Smooth muscle cell (in vitro differentiated cells): ENCODE results near the gene TRIM64. TPM values are rescaled to one million over a fixed set of nuclear protein-coding genes. Genes with fewer than 3 reads are reported as not detected.
"Not testable (repeated sequence)": the region's sequence is repeated elsewhere in the genome, so short reads cannot be mapped to it uniquely, and the experiment has no call there.

Source experiments
- DNase-seq: peaks from one replicate; lab custom pipeline; 2025; ENCODE audit not compliant: unreplicated experiment; lab: John Stamatoyannopoulos, UW
- H2AFZ ChIP-seq: fragments of 200-600 bp; sonication (generic); 2 replicates; pipeline ENCODE4 v1.6.0; 2016; ENCODE audit warnings: antibody characterized with exemption, low read depth, mild to moderate bottlenecking
- H3F3A ChIP-seq: fragments of 200-600 bp; sonication (generic); 2 replicates; pipeline ENCODE4 v1.6.0; 2017; ENCODE audit warnings: antibody characterized with exemption, low read depth
- H3K27ac ChIP-seq: fragments of 200-600 bp; sonication (generic); 2 replicates; pipeline ENCODE4 v1.5.1; 2016; ENCODE audit warnings: low read depth, mild to moderate bottlenecking
- H3K27me3 ChIP-seq: fragments of 200-600 bp; sonication (generic); 2 replicates; pipeline ENCODE4 v1.6.1; 2016; ENCODE audit warnings: low read depth, mild to moderate bottlenecking
- H3K36me3 ChIP-seq: fragments of 200-600 bp; sonication (generic); 2 replicates; pipeline ENCODE4 v1.5.1; 2016; ENCODE audit warnings: low read depth
- H3K4me1 ChIP-seq: fragments of 200-600 bp; sonication (generic); 2 replicates; pipeline ENCODE4 v1.5.1; 2016; ENCODE audit warnings: low read depth
- H3K4me2 ChIP-seq: fragments of 200-600 bp; sonication (generic); 2 replicates; pipeline ENCODE4 v1.6.0; 2016; ENCODE audit warnings: mild to moderate bottlenecking
- H3K4me3 ChIP-seq: fragments of 200-600 bp; sonication (generic); 2 replicates; pipeline ENCODE4 v1.5.1; 2016; ENCODE audit warnings: mild to moderate bottlenecking
- H3K79me2 ChIP-seq: fragments of 200-600 bp; sonication (generic); 2 replicates; pipeline ENCODE4 v1.6.0; 2016; ENCODE audit warnings: low read depth, mild to moderate bottlenecking
- H3K9ac ChIP-seq: fragments of 200-600 bp; sonication (generic); 2 replicates; pipeline ENCODE4 v1.6.0; 2016; ENCODE audit warnings: low read depth
- H3K9me3 ChIP-seq: fragments of 200-600 bp; sonication (generic); replicated peaks from 2 replicates; pipeline ENCODE4 v1.5.1; 2016; ENCODE audit warnings: low read depth
- H4K20me1 ChIP-seq: fragments of 200-600 bp; sonication (generic); 2 replicates; pipeline ENCODE4 v1.6.0; 2016; ENCODE audit warnings: low read depth
- WGBS: methylation state at CpG from one replicate; pipeline ENCODE4 v1.1.7; 2016; ENCODE audit warnings: low lambda C conversion rate; 5-methylcytosine and 5-hydroxymethylcytosine counted together
- polyA plus RNA-seq: library from polyadenylated mRNA; unstranded; fragments of >200 nt; fragmentation: Nextera tagmentation; extraction: Ambion mirVana; gene quantifications from 2 replicates; pipeline ENCODE4 v1.2.1, GENCODE V29; 2016
- small RNA-seq: library from RNA; depleted of rRNA; stranded (forward); fragments of <200 nt; gene quantifications from one replicate; pipeline ENCODE3, GENCODE V24; 2014
- total RNA-seq: library from RNA; depleted of rRNA; stranded (reverse); fragments of >200 nt; gene quantifications from 2 replicates; pipeline ENCODE4 v1.2.3, GENCODE V29; 2014
- TF ChIP-seq, protein P1 (sequence below): fragments of 200-600 bp; sonication (generic); IDR thresholded peaks from 2 replicates; pipeline ENCODE4 v1.5.1; 2017; ENCODE audit warnings: borderline replicate concordance, mild to moderate bottlenecking, antibody characterized with exemption; ENCODE audit not compliant: insufficient read depth, poor library complexity, severe bottlenecking

The TRIM64 gene, protein sequence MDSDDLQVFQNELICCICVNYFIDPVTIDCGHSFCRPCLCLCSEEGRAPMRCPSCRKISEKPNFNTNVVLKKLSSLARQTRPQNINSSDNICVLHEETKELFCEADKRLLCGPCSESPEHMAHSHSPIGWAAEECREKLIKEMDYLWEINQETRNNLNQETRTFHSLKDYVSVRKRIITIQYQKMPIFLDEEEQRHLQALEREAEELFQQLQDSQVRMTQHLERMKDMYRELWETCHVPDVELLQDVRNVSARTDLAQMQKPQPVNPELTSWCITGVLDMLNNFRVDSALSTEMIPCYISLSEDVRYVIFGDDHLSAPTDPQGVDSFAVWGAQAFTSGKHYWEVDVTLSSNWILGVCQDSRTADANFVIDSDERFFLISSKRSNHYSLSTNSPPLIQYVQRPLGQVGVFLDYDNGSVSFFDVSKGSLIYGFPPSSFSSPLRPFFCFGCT
- total RNA-seq (not detected in 2 replicates), polyA plus RNA-seq (not detected in 2 replicates)

DNA sequence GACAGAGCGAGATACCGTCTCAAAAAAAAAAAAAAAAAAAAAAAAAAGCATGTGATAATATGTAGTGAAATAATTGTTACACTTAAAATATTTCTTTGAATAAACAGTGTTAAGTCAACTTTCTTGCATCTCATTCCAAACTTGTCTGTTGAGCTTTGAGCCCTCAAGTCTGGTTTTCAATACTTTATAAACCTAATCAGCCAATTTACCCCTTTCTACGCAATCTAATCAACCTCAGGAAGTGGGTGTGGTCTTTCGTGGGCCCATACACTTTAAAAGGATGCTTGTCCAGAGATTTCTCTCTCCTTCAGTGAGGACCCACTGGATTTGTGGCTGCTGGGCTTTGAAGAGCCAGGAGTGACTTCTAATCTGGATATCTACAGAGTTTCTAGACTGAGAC lies at the start of gene TRIM64:
Gene TRIM64 (plus strand): TSS at position 301 of the 400 bp plus-strand sequence. CDS start 2,467 bp downstream, outside the sequence.
- not testable (repeated sequence) for H3K9ac ChIP-seq, DNase-seq, H3K27me3 ChIP-seq, H3K9me3 ChIP-seq, H3K4me1 ChIP-seq, H3K4me3 ChIP-seq, H4K20me1 ChIP-seq, H3K27ac ChIP-seq, H3K4me2 ChIP-seq, H3K79me2 ChIP-seq, H3F3A ChIP-seq, H3K36me3 ChIP-seq, H2AFZ ChIP-seq
- WGBS: no CpG with 5 or more reads among the region's 4 CpGs

DNA sequence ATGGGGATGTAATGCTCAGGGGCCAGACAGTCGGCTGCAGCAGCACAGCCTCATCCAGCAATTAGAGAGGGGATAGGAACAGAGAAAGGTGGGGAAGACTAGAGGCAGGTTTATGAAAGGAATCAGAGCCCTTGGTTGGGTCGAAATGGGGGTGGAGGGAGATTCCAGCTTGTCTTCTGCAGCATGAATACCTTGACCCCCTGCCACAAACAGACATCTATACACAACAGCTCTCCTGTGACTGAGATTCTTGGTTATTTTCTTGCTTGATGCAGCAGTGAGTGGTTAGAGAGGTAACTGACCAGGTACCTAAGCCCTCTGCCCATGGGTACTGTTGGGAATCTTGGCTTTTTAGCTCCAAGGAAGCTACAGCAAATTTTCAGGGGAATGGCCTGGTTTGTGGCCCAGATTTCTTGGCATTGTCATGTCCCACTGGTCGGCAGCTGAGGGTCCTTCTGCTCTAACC lies 43.6 kb upstream of the TRIM64 start, which contains the start of gene TRIM49D1:
Gene TRIM49D1 (minus strand): TSS at position 51 of the 466 bp plus-strand sequence. CDS start 4,535 bp downstream, outside the sequence.
- H3K9me3 ChIP-seq: no peaks in the 10 kb centered on the region
- DNase-seq: no peak
- no peak within 1 kb of the TSS for H3K9ac ChIP-seq
- H3F3A ChIP-seq: no peaks in the 10 kb centered on the region
- no peaks in the 10 kb centered on the region for H3K79me2 ChIP-seq
- H3K4me2 ChIP-seq: no peak within 1 kb of the TSS
- TF ChIP-seq, protein P1, sequence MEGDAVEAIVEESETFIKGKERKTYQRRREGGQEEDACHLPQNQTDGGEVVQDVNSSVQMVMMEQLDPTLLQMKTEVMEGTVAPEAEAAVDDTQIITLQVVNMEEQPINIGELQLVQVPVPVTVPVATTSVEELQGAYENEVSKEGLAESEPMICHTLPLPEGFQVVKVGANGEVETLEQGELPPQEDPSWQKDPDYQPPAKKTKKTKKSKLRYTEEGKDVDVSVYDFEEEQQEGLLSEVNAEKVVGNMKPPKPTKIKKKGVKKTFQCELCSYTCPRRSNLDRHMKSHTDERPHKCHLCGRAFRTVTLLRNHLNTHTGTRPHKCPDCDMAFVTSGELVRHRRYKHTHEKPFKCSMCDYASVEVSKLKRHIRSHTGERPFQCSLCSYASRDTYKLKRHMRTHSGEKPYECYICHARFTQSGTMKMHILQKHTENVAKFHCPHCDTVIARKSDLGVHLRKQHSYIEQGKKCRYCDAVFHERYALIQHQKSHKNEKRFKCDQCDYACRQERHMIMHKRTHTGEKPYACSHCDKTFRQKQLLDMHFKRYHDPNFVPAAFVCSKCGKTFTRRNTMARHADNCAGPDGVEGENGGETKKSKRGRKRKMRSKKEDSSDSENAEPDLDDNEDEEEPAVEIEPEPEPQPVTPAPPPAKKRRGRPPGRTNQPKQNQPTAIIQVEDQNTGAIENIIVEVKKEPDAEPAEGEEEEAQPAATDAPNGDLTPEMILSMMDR: no peak
- H3K27ac ChIP-seq: no peak within 1 kb of the TSS
- H3K36me3 ChIP-seq: no peaks in the 10 kb centered on the region
- H3K27me3 ChIP-seq: no peaks in the 10 kb centered on the region
- 85% methylated on average over 3 of the region's 3 CpGs for WGBS
- no peaks in the 10 kb centered on the region for H3K4me1 ChIP-seq
- H4K20me1 ChIP-seq: no peaks in the 10 kb centered on the region
- no peak within 1 kb of the TSS for H3K4me3 ChIP-seq
- no peak within 1 kb of the TSS for H2AFZ ChIP-seq

DNA sequence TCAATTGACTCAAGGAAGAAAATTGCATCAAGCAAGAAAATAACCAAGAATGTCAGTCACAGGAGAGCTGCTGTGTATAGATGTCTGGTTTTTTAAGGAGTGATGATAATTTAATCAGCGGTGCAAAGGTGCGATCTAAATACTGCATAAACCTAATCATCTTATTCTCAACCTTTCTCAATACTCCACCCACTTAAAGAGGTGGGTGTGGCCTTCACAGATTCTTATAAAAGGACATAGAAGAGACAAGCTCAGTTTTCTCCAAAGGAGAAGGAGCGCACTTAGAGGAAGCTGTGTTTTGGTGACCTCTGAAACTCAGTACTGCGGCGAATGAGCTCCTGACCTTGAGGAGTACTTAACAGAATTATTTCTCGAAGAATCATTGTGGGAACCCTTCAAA lies 42.1 kb upstream of the TRIM64 start, which contains the start of gene TRIM49D2:
Gene TRIM49D2 (plus strand): TSS at position 301 of the 400 bp plus-strand sequence. CDS start 2,698 bp downstream, outside the sequence.
- not testable (repeated sequence) for H3K27ac ChIP-seq, DNase-seq, H3K9me3 ChIP-seq, H3K79me2 ChIP-seq, H4K20me1 ChIP-seq, H3K4me1 ChIP-seq, H3K9ac ChIP-seq, H3F3A ChIP-seq, H3K4me3 ChIP-seq, H2AFZ ChIP-seq, H3K27me3 ChIP-seq, H3K4me2 ChIP-seq, H3K36me3 ChIP-seq
- WGBS: 100% methylated on average over 2 of the region's 6 CpGs

DNA sequence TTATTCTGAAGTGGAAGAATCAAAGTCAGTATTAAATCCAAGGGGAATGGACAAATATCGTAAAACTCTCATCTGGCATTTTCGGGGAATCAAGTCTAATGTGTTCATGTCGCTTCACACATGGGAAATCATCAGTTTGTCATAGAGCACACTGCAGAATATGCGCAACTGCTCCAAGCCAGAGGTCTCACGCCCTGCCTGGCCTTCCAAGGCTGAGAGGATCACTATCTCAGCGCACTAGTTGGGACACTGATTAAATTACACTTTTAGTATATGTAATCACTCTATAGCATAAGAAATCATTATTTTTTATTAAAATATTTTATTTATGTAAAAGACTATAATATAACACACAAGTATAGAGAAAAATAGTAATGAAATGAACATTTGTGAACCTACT lies 5.0 kb upstream of the TRIM64 start:
- H3K27me3 ChIP-seq, DNase-seq, H3K4me3 ChIP-seq, H3K4me1 ChIP-seq, H3K27ac ChIP-seq, H3K4me2 ChIP-seq, H3K9me3 ChIP-seq, H2AFZ ChIP-seq, H3K36me3 ChIP-seq, H3K9ac ChIP-seq, H3K79me2 ChIP-seq, H4K20me1 ChIP-seq, H3F3A ChIP-seq: not testable (repeated sequence)
- 83% methylated on average over 5 of the region's 6 CpGs for WGBS

Small RNA genes within 50 kb of the gene (small RNA-seq; reads per million reads assigned to genes)
- gene AP004607.1: not detected

Other genes with a start within 250 kb of the TRIM64 start
- not detected in 2 replicates for gene TRIM49, start 157.5 kb upstream of the TRIM64 start, total RNA-seq
- not detected in 2 replicates for gene TRIM49, start 157.5 kb upstream of the TRIM64 start, polyA plus RNA-seq
- gene TRIM64B, start 87.5 kb upstream of the TRIM64 start, total RNA-seq: not detected in 2 replicates
- gene TRIM64B, start 87.5 kb upstream of the TRIM64 start, polyA plus RNA-seq: 0.06 TPM in 1 of 2 replicates, not detected in the other
- not detected in 2 replicates for gene TRIM49D1, start 43.8 kb upstream of the TRIM64 start, total RNA-seq
- gene TRIM49D1, start 43.8 kb upstream of the TRIM64 start, polyA plus RNA-seq: not detected in 2 replicates
- not detected in 2 replicates for gene TRIM49D2, start 42.0 kb upstream of the TRIM64 start, total RNA-seq
- not detected in 2 replicates for gene TRIM49D2, start 42.0 kb upstream of the TRIM64 start, polyA plus RNA-seq
- not detected in 2 replicates for gene TRIM49C, start 65.1 kb downstream of the TRIM64 start, total RNA-seq
- not detected in 2 replicates for gene TRIM49C, start 65.1 kb downstream of the TRIM64 start, polyA plus RNA-seq
- gene UBTFL1, start 119.9 kb downstream of the TRIM64 start, total RNA-seq: not detected in 2 replicates
- not detected in 2 replicates for gene UBTFL1, start 119.9 kb downstream of the TRIM64 start, polyA plus RNA-seq
- gene NAALAD2, start 168.6 kb downstream of the TRIM64 start, total RNA-seq: 4.8 and 9.6 TPM in 2 replicates
- 1.3 and 2.6 TPM in 2 replicates for gene NAALAD2, start 168.6 kb downstream of the TRIM64 start, polyA plus RNA-seq